ENCODE results near the gene DPY19L3. TPM values are rescaled to one million over a fixed set of nuclear protein-coding genes. Genes with fewer than 3 reads are reported as not detected.

Gene DPY19L3
- 70.3 to 85.4 TPM (median 72.5 TPM) in 3 replicates for total RNA-seq
- long read RNA-seq, full-length matches to known transcripts, result 28 of 45 reads
- long read RNA-seq, partial matches to known transcripts, result 4 of 45 reads
- long read RNA-seq, other reads (novel, unspliced or antisense), result 13 of 45 reads

- H3K4me1 Mint-ChIP-seq (ENCODE audit: low read depth), result peaks cover 38% of the 10 kb centered on the region
- no peaks in the 10 kb centered on the region for H3K9me3 Mint-ChIP-seq (ENCODE audit: low read depth)
- peaks cover 10% of the 10 kb centered on the region for H3K36me3 Mint-ChIP-seq (ENCODE audit: low read depth)
- peak; percentile 99 for DNase-seq (ENCODE audit: low spot score)
- peak within 1 kb of the TSS; percentile 85 for H3K4me3 Mint-ChIP-seq (ENCODE audit: unreplicated experiment)
- TF ChIP-seq CTCF (IDR thresholded peaks at IDR 0.05), result no peak
- H3K27me3 Mint-ChIP-seq (ENCODE audit: low read depth), result no peaks in the 10 kb centered on the region
- H3K27ac Mint-ChIP-seq (ENCODE audit: unreplicated experiment), result peak within 1 kb of the TSS; percentile 96
Observed at GRCh38 chr19:32405431-32406160, at the start of gene DPY19L3. TSS of gene DPY19L3 (plus strand) at chr19:32405770. CDS start at chr19:32408254, 2,484 bp downstream.

- DNase-seq (ENCODE audit: low spot score), result no peak
- H3K9me3 Mint-ChIP-seq (ENCODE audit: low read depth), result no peaks in the 10 kb centered on the region
- peaks cover 7% of the 10 kb centered on the region for H3K4me1 Mint-ChIP-seq (ENCODE audit: low read depth)
Observed at GRCh38 chr19:32357720-32358119, 47.9 kb upstream of the DPY19L3 start.

GRCh38 chr19:32358321-32358720 lies 47.2 kb upstream of the DPY19L3 start:
- DNase-seq (ENCODE audit: low spot score), result no peak
- peaks cover 22% of the 10 kb centered on the region for H3K36me3 Mint-ChIP-seq (ENCODE audit: low read depth)
- TF ChIP-seq CTCF (IDR thresholded peaks at IDR 0.05), result no peak
- H3K27ac Mint-ChIP-seq (ENCODE audit: unreplicated experiment), result no peak overlapping the region
- no peaks in the 10 kb centered on the region for H3K27me3 Mint-ChIP-seq (ENCODE audit: low read depth)
- peaks cover 10% of the 10 kb centered on the region for H3K4me1 Mint-ChIP-seq (ENCODE audit: low read depth)
- H3K9me3 Mint-ChIP-seq (ENCODE audit: low read depth), result no peaks in the 10 kb centered on the region
- no peak overlapping the region for H3K4me3 Mint-ChIP-seq (ENCODE audit: unreplicated experiment)

More at GRCh38 chr19:32357720-32358119, 47.9 kb upstream of the DPY19L3 start:
- TF ChIP-seq CTCF (IDR thresholded peaks at IDR 0.05), result peak; percentile 73
- H3K4me3 Mint-ChIP-seq (ENCODE audit: unreplicated experiment), result no peak overlapping the region
- H3K27ac Mint-ChIP-seq (ENCODE audit: unreplicated experiment), result no peak overlapping the region
- no peaks in the 10 kb centered on the region for H3K27me3 Mint-ChIP-seq (ENCODE audit: low read depth)
- peaks cover 25% of the 10 kb centered on the region for H3K36me3 Mint-ChIP-seq (ENCODE audit: low read depth)

- no peak for TF ChIP-seq CTCF (IDR thresholded peaks at IDR 0.05)
- Mint-ChIP-seq H3K4me1 (ENCODE audit: low read depth) (peaks cover 21% of the 10 kb centered on the region), H3K9me3 (ENCODE audit: low read depth) (no peaks in the 10 kb centered on the region), H3K27me3 (ENCODE audit: low read depth) (no peaks in the 10 kb centered on the region), H3K4me3 (ENCODE audit: unreplicated experiment) (no peak overlapping the region), H3K27ac (ENCODE audit: unreplicated experiment) (no peak overlapping the region), H3K36me3 (ENCODE audit: low read depth) (peaks cover 19% of the 10 kb centered on the region)
- no peak for DNase-seq (ENCODE audit: low spot score)
Observed at GRCh38 chr19:32359581-32359980, 46.0 kb upstream of the DPY19L3 start.

GRCh38 chr19:32361574-32362317 lies 43.8 kb upstream of the DPY19L3 start:
- no peak for TF ChIP-seq CTCF (IDR thresholded peaks at IDR 0.05)
- H3K27ac Mint-ChIP-seq (ENCODE audit: unreplicated experiment), result peak overlapping the region; percentile 63
- no peaks in the 10 kb centered on the region for H3K27me3 Mint-ChIP-seq (ENCODE audit: low read depth)
- H3K9me3 Mint-ChIP-seq (ENCODE audit: low read depth), result no peaks in the 10 kb centered on the region
- peaks cover 21% of the 10 kb centered on the region for H3K4me1 Mint-ChIP-seq (ENCODE audit: low read depth)
- no peak overlapping the region for H3K4me3 Mint-ChIP-seq (ENCODE audit: unreplicated experiment)
- no peak for DNase-seq (ENCODE audit: low spot score)
- peaks cover 13% of the 10 kb centered on the region for H3K36me3 Mint-ChIP-seq (ENCODE audit: low read depth)

Data from chondrocyte (in vitro differentiated cells).